Keratinocyte (primary cell): ENCODE results near the gene RNF182. TPM values are rescaled to one million over a fixed set of nuclear protein-coding genes. Genes with fewer than 3 reads are reported as not detected.

Experiments
- DNase-seq: peaks from one replicate; pipeline ENCODE4 v3.0.0-alpha.2; 2011; ENCODE audit warnings: low read depth, missing footprints, low spot score
- FAIRE-seq: peaks from 2 replicates; lab custom pipeline; 2011; peaks lifted over from hg19 to GRCh38; lab: Jason Lieb, UNC
- H2AFZ ChIP-seq: 2 replicates; pipeline ENCODE4 v1.6.0; 2012; ENCODE audit warnings: low read length, control low read depth, inconsistent platforms; ENCODE audit not compliant: control insufficient read depth
- H3K27ac ChIP-seq: 2 replicates; pipeline ENCODE4 v1.5.1; 2011; ENCODE audit warnings: low read length; ENCODE audit not compliant: control insufficient read depth, insufficient read depth
- H3K27me3 ChIP-seq: 3 replicates; pipeline ENCODE4 v1.6.0; 2011; ENCODE audit warnings: low read length; ENCODE audit not compliant: control insufficient read depth, insufficient read depth; ENCODE audit errors: extremely low read depth
- H3K36me3 ChIP-seq, 2 experiments: 2 replicates in 1 of 2; 3 replicates in 1 of 2; pipeline ENCODE4 v1.5.1; 2011; ENCODE audit warnings: low read length in 2 of 2, mild to moderate bottlenecking in 1 of 2; ENCODE audit not compliant: control insufficient read depth in 2 of 2, insufficient read depth in 2 of 2; ENCODE audit errors: extremely low read depth in 1 of 2
- H3K4me1 ChIP-seq: 3 replicates; pipeline ENCODE4 v1.5.1; 2011; ENCODE audit warnings: low read length; ENCODE audit not compliant: control insufficient read depth, insufficient read depth; ENCODE audit errors: extremely low read depth
- H3K4me2 ChIP-seq: 3 replicates; pipeline ENCODE4 v1.6.0; 2011; ENCODE audit warnings: low read depth, low read length; ENCODE audit not compliant: control insufficient read depth, insufficient read depth; ENCODE audit errors: extremely low read depth
- H3K4me3 ChIP-seq, 3 experiments: fragments of 200-600 bp in 1 of 3; sonication (generic) in 1 of 3; 2 replicates in 2 of 3; 3 replicates in 1 of 3; pipeline ENCODE4 v1.5.1; 2011 to 2016; ENCODE audit warnings: low read length in 3 of 3, mild to moderate bottlenecking in 3 of 3, control low read depth in 2 of 3, inconsistent platforms in 1 of 3, low read depth in 1 of 3, mixed read lengths in 1 of 3, mixed run types in 1 of 3, moderate library complexity in 1 of 3; ENCODE audit not compliant: control insufficient read depth in 2 of 3, insufficient read depth in 2 of 3; ENCODE audit errors: extremely low read depth in 1 of 3
- H3K79me2 ChIP-seq: 2 replicates; pipeline ENCODE4 v1.6.0; 2012; ENCODE audit warnings: low read length; ENCODE audit not compliant: control insufficient read depth, insufficient read depth
- H3K9ac ChIP-seq: 3 replicates; pipeline ENCODE4 v1.6.0; 2011; ENCODE audit warnings: low read length; ENCODE audit not compliant: control insufficient read depth, insufficient read depth; ENCODE audit errors: extremely low read depth
- H3K9me1 ChIP-seq: 3 replicates; pipeline ENCODE4 v1.6.0; 2011; ENCODE audit warnings: low read length; ENCODE audit not compliant: control insufficient read depth, insufficient read depth; ENCODE audit errors: extremely low read depth
- H3K9me3 ChIP-seq: 2 replicates; pipeline ENCODE4 v1.5.1; 2012; ENCODE audit warnings: low read depth, low read length; ENCODE audit not compliant: control insufficient read depth
- H4K20me1 ChIP-seq: 3 replicates; pipeline ENCODE4 v1.6.0; 2011; ENCODE audit warnings: low read length; ENCODE audit not compliant: control insufficient read depth, insufficient read depth; ENCODE audit errors: extremely low read depth
- EZH2 ChIP-seq: IDR thresholded peaks from one replicate; pipeline ENCODE4 v1.6.1; 2012; ENCODE audit warnings: inconsistent platforms, mild to moderate bottlenecking, low read length, moderate library complexity
- dilution Hi-C: fragments of 300-500 bp; cut with MboI; formaldehyde crosslinking; loops from one replicate; pipeline ENCODE4 v1.7.0; 2020; ENCODE audit warnings: low sequenced_read_pairs; ENCODE audit not compliant: extremely low pct_ligation_motif_present
- polyA plus RNA-seq, 5 experiments: library from polyadenylated mRNA; depleted of rRNA in 3 of 5; stranded (reverse) in 3 of 5; stranded (forward) in 1 of 5; unstranded in 1 of 5; fragments of >200 nt; gene quantifications; 1 replicate in 1 of 5; 2 replicates in 3 of 5; 3 replicates in 1 of 5; pipeline versions ENCODE4 v1.2.1 to v1.2.3, GENCODE V29; 2011 to 2012; ENCODE audit warnings: missing spikeins in 2 of 5, low read depth in 1 of 5, low replicate concordance in 1 of 5
- TF ChIP-seq, protein P1 (sequence below), 3 experiments: IDR thresholded peaks in 1 of 3; conservative IDR thresholded peaks in 1 of 3; optimal IDR thresholded peaks in 1 of 3; 2 replicates in 2 of 3; 3 replicates in 1 of 3; pipeline versions ENCODE3 to v1.5.1; 2011; ENCODE audit warnings: low read length in 3 of 3, mild to moderate bottlenecking in 3 of 3, moderate library complexity in 2 of 3, control low read depth in 1 of 3, inconsistent platforms in 1 of 3; ENCODE audit not compliant: insufficient read depth in 2 of 3; ENCODE audit errors: extremely low read depth in 1 of 3

RNF182 gene
- polyA plus RNA-seq, 1 donor (not counting 4 experiments of a cell fraction or from before 2014, with no cell fraction given) = 2.0 TPM

DNA sequence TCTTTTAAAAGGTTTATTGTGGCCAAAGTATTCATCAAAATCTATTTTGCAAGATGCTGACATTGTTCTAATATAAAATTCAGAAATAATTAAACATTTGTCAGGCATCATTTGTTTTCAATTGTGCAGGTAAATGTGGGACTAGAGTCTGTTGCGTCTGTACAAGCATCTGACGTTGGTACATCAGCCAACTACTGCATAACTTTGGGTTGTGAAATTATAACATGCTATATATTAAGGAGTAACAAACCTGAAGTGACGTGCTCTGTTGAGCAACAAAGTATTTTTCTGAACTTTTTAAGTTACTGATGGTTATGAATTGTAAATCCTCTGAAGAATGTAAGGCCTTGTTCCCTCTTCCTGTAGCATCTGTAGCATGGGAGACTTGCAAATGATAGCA is 66.0 kb downstream of the RNF182 start:
- H3K9me1 ChIP-seq = no peaks in the 10 kb centered on the region
- no peak overlapping the region for H2AFZ ChIP-seq
- H3K4me2 ChIP-seq = no peak overlapping the region
- no peaks in the 10 kb centered on the region for H3K36me3 ChIP-seq
- dilution Hi-C loops = no loop called here
- FAIRE-seq (no peak), DNase-seq (no peak)
- H4K20me1 ChIP-seq = no peaks in the 10 kb centered on the region
- peaks cover 14% of the 10 kb centered on the region for H3K4me1 ChIP-seq
- H3K27ac ChIP-seq = no peak overlapping the region
- no peaks in the 10 kb centered on the region for H3K9me3 ChIP-seq
- H3K4me3 ChIP-seq = no peak overlapping the region
- no peaks in the 10 kb centered on the region for H3K27me3 ChIP-seq
- no peak overlapping the region for H3K9ac ChIP-seq
- TF ChIP-seq, protein P1, sequence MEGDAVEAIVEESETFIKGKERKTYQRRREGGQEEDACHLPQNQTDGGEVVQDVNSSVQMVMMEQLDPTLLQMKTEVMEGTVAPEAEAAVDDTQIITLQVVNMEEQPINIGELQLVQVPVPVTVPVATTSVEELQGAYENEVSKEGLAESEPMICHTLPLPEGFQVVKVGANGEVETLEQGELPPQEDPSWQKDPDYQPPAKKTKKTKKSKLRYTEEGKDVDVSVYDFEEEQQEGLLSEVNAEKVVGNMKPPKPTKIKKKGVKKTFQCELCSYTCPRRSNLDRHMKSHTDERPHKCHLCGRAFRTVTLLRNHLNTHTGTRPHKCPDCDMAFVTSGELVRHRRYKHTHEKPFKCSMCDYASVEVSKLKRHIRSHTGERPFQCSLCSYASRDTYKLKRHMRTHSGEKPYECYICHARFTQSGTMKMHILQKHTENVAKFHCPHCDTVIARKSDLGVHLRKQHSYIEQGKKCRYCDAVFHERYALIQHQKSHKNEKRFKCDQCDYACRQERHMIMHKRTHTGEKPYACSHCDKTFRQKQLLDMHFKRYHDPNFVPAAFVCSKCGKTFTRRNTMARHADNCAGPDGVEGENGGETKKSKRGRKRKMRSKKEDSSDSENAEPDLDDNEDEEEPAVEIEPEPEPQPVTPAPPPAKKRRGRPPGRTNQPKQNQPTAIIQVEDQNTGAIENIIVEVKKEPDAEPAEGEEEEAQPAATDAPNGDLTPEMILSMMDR (optimal IDR thresholded peaks at IDR 0.05 in 1 of 3, IDR thresholded peaks at IDR 0.05 in 1 of 3, conservative IDR thresholded peaks at IDR 0.05 in 1 of 3; ENCODE audit: extremely low read depth in 1 of 3, insufficient read depth in 2 of 3, low read length in 3 of 3) = no peak
- no peak for TF ChIP-seq EZH2
- no peaks in the 10 kb centered on the region for H3K79me2 ChIP-seq

DNA sequence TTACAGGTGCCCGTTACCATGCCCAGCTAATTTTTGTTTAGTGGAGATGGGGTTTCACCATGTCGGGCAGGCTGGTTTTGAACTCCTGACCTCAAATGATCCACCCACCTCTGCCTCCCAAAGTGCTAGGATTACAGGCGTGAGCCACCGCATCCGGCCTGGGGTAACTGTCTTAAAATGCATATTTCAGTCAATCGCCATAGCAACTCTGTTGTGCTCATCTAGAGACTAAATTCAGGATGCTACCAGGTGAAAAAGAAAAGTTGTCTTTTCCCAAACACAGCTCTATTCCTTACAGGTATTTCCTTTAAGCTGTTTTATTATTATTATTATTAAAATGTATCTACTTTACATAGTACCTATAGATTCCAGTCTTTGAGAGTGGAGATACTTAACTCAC is 66.6 kb downstream of the RNF182 start:
- H3K79me2 ChIP-seq = no peaks in the 10 kb centered on the region
- no peak overlapping the region for H3K4me2 ChIP-seq
- H3K4me1 ChIP-seq = peaks cover 14% of the 10 kb centered on the region
- no peaks in the 10 kb centered on the region for H3K27me3 ChIP-seq
- DNase-seq (no peak), FAIRE-seq (no peak)
- H2AFZ ChIP-seq = no peak overlapping the region
- H3K27ac ChIP-seq = no peak overlapping the region
- no peak for TF ChIP-seq EZH2
- TF ChIP-seq, protein P1 (optimal IDR thresholded peaks at IDR 0.05 in 1 of 3, IDR thresholded peaks at IDR 0.05 in 1 of 3, conservative IDR thresholded peaks at IDR 0.05 in 1 of 3; ENCODE audit: extremely low read depth in 1 of 3, insufficient read depth in 2 of 3, low read length in 3 of 3) = no peak
- H3K9me1 ChIP-seq = no peaks in the 10 kb centered on the region
- H3K9ac ChIP-seq = no peak overlapping the region
- H3K36me3 ChIP-seq = no peaks in the 10 kb centered on the region
- H4K20me1 ChIP-seq = no peaks in the 10 kb centered on the region
- H3K9me3 ChIP-seq = no peaks in the 10 kb centered on the region
- dilution Hi-C loops = no loop called here
- H3K4me3 ChIP-seq = no peak overlapping the region
